ENCODE measurements around the gene PTH1R. TPM values are rescaled to one million over a fixed set of nuclear protein-coding genes. Genes with fewer than 3 reads are reported as not detected.

Gene PTH1R
- total and polyA plus RNA-seq, 10 of the 15 experiments (the other 5 are each of a cell fraction or from before 2014, with no cell fraction given) = not detected

DNA sequence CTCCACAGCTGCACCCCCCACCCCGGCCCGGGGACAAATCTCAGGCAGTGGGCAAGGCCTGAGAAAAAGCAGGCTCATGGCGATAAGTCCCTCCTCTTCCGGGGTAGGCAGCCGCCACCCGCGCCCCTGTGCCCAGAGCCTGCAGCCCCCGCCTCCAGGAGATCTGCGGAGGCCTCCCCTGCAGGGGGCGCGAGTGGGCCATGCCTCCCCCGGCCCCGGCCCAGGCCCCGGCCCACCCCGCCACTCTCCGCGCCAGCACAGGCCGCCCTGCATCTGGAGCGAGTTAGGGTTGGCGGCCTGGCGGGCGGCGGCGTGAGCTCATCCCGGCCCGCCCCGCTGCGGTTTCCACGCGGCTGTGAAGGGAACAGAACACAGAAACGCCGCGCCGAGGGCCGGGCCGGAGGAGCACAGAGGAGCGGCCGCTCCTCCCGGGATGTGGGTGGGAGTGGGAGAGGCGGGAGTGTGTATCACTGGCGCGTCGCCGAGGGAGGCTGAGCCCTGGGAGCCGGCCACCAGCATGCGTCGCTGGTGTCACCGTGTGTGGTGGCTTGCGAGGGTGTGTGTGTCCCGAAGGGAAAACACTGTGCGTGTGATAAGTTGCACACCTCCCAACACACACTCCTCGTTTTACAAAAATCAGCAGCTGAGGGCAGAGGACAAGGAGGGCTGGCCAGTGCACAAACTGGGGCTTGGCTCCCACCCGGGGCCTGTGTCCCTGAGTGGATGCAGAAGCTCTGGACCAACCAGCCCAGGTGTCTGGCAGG lies 31.5 kb upstream of the PTH1R start:
- H3K4me3 ChIP-seq = peak overlapping the region; percentile 41; the same call in 1 of the 2 replicates
- BruUV-seq (replicated peaks) = no TSS peak
- DNase-seq (ENCODE audit: low read depth, low spot score) = no peak
- TF ChIP-seq, protein P1, sequence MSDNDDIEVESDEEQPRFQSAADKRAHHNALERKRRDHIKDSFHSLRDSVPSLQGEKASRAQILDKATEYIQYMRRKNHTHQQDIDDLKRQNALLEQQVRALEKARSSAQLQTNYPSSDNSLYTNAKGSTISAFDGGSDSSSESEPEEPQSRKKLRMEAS (IDR thresholded peaks at IDR 0.05; ENCODE audit: low read depth, low read length) = peak; percentile 19; the same call in 1 of the 2 replicates
- TF ChIP-seq, protein P2, sequence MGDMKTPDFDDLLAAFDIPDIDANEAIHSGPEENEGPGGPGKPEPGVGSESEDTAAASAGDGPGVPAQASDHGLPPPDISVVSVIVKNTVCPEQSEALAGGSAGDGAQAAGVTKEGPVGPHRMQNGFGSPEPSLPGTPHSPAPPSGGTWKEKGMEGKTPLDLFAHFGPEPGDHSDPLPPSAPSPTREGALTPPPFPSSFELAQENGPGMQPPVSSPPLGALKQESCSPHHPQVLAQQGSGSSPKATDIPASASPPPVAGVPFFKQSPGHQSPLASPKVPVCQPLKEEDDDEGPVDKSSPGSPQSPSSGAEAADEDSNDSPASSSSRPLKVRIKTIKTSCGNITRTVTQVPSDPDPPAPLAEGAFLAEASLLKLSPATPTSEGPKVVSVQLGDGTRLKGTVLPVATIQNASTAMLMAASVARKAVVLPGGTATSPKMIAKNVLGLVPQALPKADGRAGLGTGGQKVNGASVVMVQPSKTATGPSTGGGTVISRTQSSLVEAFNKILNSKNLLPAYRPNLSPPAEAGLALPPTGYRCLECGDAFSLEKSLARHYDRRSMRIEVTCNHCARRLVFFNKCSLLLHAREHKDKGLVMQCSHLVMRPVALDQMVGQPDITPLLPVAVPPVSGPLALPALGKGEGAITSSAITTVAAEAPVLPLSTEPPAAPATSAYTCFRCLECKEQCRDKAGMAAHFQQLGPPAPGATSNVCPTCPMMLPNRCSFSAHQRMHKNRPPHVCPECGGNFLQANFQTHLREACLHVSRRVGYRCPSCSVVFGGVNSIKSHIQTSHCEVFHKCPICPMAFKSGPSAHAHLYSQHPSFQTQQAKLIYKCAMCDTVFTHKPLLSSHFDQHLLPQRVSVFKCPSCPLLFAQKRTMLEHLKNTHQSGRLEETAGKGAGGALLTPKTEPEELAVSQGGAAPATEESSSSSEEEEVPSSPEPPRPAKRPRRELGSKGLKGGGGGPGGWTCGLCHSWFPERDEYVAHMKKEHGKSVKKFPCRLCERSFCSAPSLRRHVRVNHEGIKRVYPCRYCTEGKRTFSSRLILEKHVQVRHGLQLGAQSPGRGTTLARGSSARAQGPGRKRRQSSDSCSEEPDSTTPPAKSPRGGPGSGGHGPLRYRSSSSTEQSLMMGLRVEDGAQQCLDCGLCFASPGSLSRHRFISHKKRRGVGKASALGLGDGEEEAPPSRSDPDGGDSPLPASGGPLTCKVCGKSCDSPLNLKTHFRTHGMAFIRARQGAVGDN (IDR thresholded peaks at IDR 0.05) = peak; percentile 41; the same call in 1 of the 2 replicates
- TF ChIP-seq, protein P3, sequence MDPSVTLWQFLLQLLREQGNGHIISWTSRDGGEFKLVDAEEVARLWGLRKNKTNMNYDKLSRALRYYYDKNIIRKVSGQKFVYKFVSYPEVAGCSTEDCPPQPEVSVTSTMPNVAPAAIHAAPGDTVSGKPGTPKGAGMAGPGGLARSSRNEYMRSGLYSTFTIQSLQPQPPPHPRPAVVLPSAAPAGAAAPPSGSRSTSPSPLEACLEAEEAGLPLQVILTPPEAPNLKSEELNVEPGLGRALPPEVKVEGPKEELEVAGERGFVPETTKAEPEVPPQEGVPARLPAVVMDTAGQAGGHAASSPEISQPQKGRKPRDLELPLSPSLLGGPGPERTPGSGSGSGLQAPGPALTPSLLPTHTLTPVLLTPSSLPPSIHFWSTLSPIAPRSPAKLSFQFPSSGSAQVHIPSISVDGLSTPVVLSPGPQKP (IDR thresholded peaks at IDR 0.05; ENCODE audit: low read depth, low read length) = 0 out of 2 replicates have a peak, but pooled peaks have one; percentile 10
- TF ChIP-seq NR2F1 (conservative IDR thresholded peaks at IDR 0.05) (no peak; the same call in 1 of the 2 replicates), RUNX3 (IDR thresholded peaks at IDR 0.05; ENCODE audit: low read length) (peak; percentile 55; the same call in 1 of the 2 replicates), YY1 (IDR thresholded peaks at IDR 0.05; ENCODE audit: low read depth, low read length) (peak; percentile 64), BACH1 (IDR thresholded peaks at IDR 0.05; ENCODE audit: borderline replicate concordance) (0 out of 2 replicates have a peak, but pooled peaks have one; percentile 10), NFXL1 (IDR thresholded peaks at IDR 0.05; ENCODE audit: borderline replicate concordance) (peak; percentile 70; the same call in 1 of the 2 replicates), IKZF1 (conservative IDR thresholded peaks at IDR 0.05) (peak; percentile 64), POLR2AphosphoS5 (IDR thresholded peaks at IDR 0.05; ENCODE audit: low read length) (0 out of 2 replicates have a peak, but pooled peaks have one; percentile 34), BHLHE40 (IDR thresholded peaks at IDR 0.05; ENCODE audit: borderline replicate concordance in 1 of 2, low read depth in 2 of 2, low read length in 1 of 2) (peak in 1 of 2 experiments; percentile 36; a peak in 1 of 4 replicates)
- TF ChIP-seq, protein P4, sequence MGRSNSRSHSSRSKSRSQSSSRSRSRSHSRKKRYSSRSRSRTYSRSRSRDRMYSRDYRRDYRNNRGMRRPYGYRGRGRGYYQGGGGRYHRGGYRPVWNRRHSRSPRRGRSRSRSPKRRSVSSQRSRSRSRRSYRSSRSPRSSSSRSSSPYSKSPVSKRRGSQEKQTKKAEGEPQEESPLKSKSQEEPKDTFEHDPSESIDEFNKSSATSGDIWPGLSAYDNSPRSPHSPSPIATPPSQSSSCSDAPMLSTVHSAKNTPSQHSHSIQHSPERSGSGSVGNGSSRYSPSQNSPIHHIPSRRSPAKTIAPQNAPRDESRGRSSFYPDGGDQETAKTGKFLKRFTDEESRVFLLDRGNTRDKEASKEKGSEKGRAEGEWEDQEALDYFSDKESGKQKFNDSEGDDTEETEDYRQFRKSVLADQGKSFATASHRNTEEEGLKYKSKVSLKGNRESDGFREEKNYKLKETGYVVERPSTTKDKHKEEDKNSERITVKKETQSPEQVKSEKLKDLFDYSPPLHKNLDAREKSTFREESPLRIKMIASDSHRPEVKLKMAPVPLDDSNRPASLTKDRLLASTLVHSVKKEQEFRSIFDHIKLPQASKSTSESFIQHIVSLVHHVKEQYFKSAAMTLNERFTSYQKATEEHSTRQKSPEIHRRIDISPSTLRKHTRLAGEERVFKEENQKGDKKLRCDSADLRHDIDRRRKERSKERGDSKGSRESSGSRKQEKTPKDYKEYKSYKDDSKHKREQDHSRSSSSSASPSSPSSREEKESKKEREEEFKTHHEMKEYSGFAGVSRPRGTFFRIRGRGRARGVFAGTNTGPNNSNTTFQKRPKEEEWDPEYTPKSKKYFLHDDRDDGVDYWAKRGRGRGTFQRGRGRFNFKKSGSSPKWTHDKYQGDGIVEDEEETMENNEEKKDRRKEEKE (IDR thresholded peaks at IDR 0.05) = no peak

More for the DNA sequence above, 31.5 kb upstream of the PTH1R start:
- Histone ChIP-seq H3K9ac (ENCODE audit: control insufficient read depth, insufficient read depth, low read length) (peak overlapping the region; percentile 80), H3K79me2 (ENCODE audit: control insufficient read depth, insufficient read depth, low read length) (no peaks in the 10 kb centered on the region), H3K27ac (ENCODE audit: control insufficient read depth, insufficient read depth) (peak overlapping the region; percentile 52), H2AFZ (ENCODE audit: control insufficient read depth, low read depth, low read length) (peak overlapping the region; percentile 97), H3K9me3 (replicated peaks; ENCODE audit: control insufficient read depth, insufficient read depth, low read length) (peaks cover 2% of the 10 kb centered on the region; the same call in 1 of the 3 replicates), H3K4me1 (ENCODE audit: control insufficient read depth, insufficient read depth, low read length) (peaks cover 9% of the 10 kb centered on the region), H4K20me1 (ENCODE audit: control insufficient read depth, insufficient read depth) (no peaks in the 10 kb centered on the region), H3K27me3 (replicated peaks in 1 of 2; ENCODE audit: control insufficient read depth in 2 of 2, insufficient read depth in 2 of 2, low read length in 1 of 2) (no peaks in the 10 kb centered on the region), H3K36me3 (ENCODE audit: control insufficient read depth in 2 of 2, insufficient read depth in 2 of 2, low read length in 1 of 2) (no peaks in the 10 kb centered on the region), H3K4me2 (ENCODE audit: control insufficient read depth, insufficient read depth) (peak overlapping the region; percentile 89)
- ChIA-PET POLR2A (interaction anchor here (0.5 to 1.0 kb wide), 2 partner anchors 22 to 872 kb away, joined by 3 to 7 read pairs; no protein-coding TSS in a partner anchor), RAD21 (ENCODE audit: unreplicated experiment) (interaction anchor here (1.0 to 1.5 kb wide), 3 partner anchors 16 to 67 kb away, joined by 3 to 4 read pairs (median 4); no protein-coding TSS in a partner anchor), SMC1A (ENCODE audit: uncharacterized antibody, unreplicated experiment) (interaction anchor here (1.0 to 1.3 kb wide), 3 partner anchors 16 to 25 kb away, joined by 3 to 4 read pairs (median 3); no protein-coding TSS in a partner anchor), CTCF (interaction anchor here (0.7 to 2.1 kb wide), 15 partner anchors 14 to 577 kb away, joined by 3 to 7 read pairs (median 3); no protein-coding TSS in a partner anchor)
- ATAC-seq (peak; percentile 92), FAIRE-seq (no peak)
- in situ Hi-C loops (cut with MboI) = no loop called here
- WGBS (ENCODE audit: insufficient coverage, insufficient replicate concordance, low lambda C conversion rate, missing lambda C conversion rate) = 5% methylated on average over 33 of the region's 53 CpGs
- intact Hi-C loops (cut with micrococcal nuclease; ENCODE audit: unreplicated experiment) = no loop called here

Measured in GM12878 (cell line).